Dendritic cell treated with granulocyte-macrophage colony-stimulating factor and Interleukin-4, amounts not matched to agents 40 ng/mL and 50 ng/mL, for 4 days (primary cell): ENCODE results near the gene MAN2A1.

Experiments used
- H3K27ac Mint-ChIP-seq: one replicate; pipeline ENCODE4 v1.8.0; 2022; ENCODE audit warnings: mild to moderate bottlenecking, mixed read lengths
- H3K27me3 Mint-ChIP-seq: one replicate; pipeline ENCODE4 v1.8.0; 2022; ENCODE audit warnings: mild to moderate bottlenecking, mixed read lengths
- H3K36me3 Mint-ChIP-seq: one replicate; pipeline ENCODE4 v1.8.0; 2022; ENCODE audit warnings: low read depth, mixed read lengths
- H3K4me1 Mint-ChIP-seq: one replicate; pipeline ENCODE4 v1.8.0; 2022; ENCODE audit warnings: low read depth, mixed read lengths
- H3K4me3 Mint-ChIP-seq: one replicate; pipeline ENCODE4 v1.8.0; 2022; ENCODE audit warnings: mild to moderate bottlenecking, moderate library complexity, mixed read lengths
- H3K9me3 Mint-ChIP-seq: one replicate; pipeline ENCODE4 v1.8.0; 2022; ENCODE audit warnings: mixed read lengths
- intact Hi-C: fragments of 100-400 bp; cut with micrococcal nuclease; formaldehyde crosslinking; loops from one replicate; pipeline ENCODE4 v1.15.0; 2022

Gene MAN2A1

GRCh38 chr5:109844148-109844547 lies 154.4 kb downstream of the MAN2A1 start:
- no peaks in the 10 kb centered on the region for H3K9me3 Mint-ChIP-seq
- no peaks in the 10 kb centered on the region for H3K4me1 Mint-ChIP-seq
- H3K36me3 Mint-ChIP-seq = peaks cover 66% of the 10 kb centered on the region
- no peak overlapping the region for H3K27ac Mint-ChIP-seq
- no peak overlapping the region for H3K4me3 Mint-ChIP-seq
- H3K27me3 Mint-ChIP-seq = no peaks in the 10 kb centered on the region
- intact Hi-C loops = no loop called here

GRCh38 chr5:109844695-109845094 lies 155.0 kb downstream of the MAN2A1 start:
- intact Hi-C loops = loop anchor here (5.0 kb wide), 1 partner anchor 147 kb away; no protein-coding TSS in a partner anchor
- no peak overlapping the region for H3K27ac Mint-ChIP-seq
- no peaks in the 10 kb centered on the region for H3K9me3 Mint-ChIP-seq
- H3K27me3 Mint-ChIP-seq = no peaks in the 10 kb centered on the region
- peaks cover 72% of the 10 kb centered on the region for H3K36me3 Mint-ChIP-seq
- no peaks in the 10 kb centered on the region for H3K4me1 Mint-ChIP-seq
- H3K4me3 Mint-ChIP-seq = no peak overlapping the region

GRCh38 chr5:109848130-109848529 lies 158.4 kb downstream of the MAN2A1 start:
- no peak overlapping the region for H3K4me3 Mint-ChIP-seq
- no peaks in the 10 kb centered on the region for H3K9me3 Mint-ChIP-seq
- H3K36me3 Mint-ChIP-seq = peaks cover 78% of the 10 kb centered on the region
- no peak overlapping the region for H3K27ac Mint-ChIP-seq
- intact Hi-C loops = loop anchor here (5.0 kb wide), 1 partner anchor 151 kb away; no protein-coding TSS in a partner anchor
- H3K27me3 Mint-ChIP-seq = no peaks in the 10 kb centered on the region
- H3K4me1 Mint-ChIP-seq = no peaks in the 10 kb centered on the region

DNA sequence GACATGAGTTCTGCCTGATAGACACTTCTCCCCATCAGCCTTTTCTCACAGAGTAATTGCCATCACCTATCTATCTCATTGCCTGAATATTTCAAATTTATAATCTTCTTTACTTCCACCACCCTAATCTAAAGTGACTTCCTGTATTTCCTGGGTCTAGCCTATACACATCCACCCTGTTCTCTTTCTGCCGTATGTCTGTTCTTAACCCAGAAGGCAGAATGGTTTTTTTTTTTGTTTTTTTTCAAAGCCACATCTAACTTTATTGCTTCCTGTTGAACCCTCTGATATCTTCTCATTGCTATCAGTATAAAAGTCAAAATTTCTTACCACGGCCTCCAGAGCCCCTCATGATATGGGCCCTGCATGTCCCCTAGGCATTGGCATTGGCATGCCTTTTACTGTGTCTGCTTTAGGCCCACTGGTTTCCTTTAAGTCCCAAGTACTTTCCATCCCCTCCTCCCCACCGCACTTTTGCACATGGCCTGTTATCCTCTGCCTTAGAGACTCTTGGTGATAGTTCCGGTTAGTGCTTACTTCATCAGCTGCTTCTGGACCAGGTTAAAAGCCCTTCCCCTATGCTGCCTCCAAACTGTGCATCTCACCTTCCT lies 159.9 kb downstream of the MAN2A1 start:
- no peak overlapping the region for H3K27ac Mint-ChIP-seq
- H3K9me3 Mint-ChIP-seq = no peaks in the 10 kb centered on the region
- no peaks in the 10 kb centered on the region for H3K4me1 Mint-ChIP-seq
- no peak overlapping the region for H3K4me3 Mint-ChIP-seq
- no peaks in the 10 kb centered on the region for H3K27me3 Mint-ChIP-seq
- peaks cover 84% of the 10 kb centered on the region for H3K36me3 Mint-ChIP-seq
- intact Hi-C loops = loop anchor here (5.0 kb wide), 1 partner anchor 152 kb away; no protein-coding TSS in a partner anchor

DNA sequence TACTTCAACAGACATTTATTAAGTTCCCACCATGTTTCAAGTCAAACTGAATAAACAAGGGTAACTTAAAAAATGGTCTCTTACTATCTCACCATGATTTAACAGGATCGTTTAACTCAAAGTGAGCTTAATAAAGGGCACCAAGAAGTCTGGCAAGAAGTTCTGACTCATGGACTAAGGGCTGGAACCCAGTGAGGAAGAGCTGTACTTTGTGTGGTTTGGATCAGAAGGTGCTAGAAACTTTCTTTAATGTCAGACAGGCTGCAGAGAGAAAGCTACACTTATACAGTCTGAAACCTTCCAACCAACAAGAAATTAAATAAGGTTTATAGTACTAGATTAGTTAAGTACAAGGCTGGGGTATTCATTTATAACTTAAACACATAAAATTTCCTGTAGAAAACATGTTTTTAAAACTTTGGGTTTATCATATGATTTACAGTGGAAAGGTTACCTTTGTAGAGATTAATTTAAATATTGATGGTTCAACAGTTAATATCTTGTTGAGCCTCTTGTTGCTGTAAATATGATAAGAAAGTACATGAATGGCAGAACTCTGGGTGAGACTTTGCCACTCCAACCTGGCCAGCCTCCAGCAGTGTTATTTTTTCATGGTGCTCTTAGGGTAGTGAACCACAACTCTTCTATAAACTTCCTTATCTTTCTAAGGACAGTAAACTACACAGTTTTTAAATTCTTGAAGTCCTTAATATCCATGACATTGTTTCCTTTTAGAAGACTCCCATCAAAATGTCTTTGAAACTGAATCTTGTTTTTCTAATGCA lies 162.8 kb downstream of the MAN2A1 start:
- Mint-ChIP-seq H3K27ac (no peak overlapping the region), H3K36me3 (peaks cover 90% of the 10 kb centered on the region), H3K9me3 (no peaks in the 10 kb centered on the region), H3K4me1 (no peaks in the 10 kb centered on the region), H3K27me3 (no peaks in the 10 kb centered on the region), H3K4me3 (no peak overlapping the region)
- intact Hi-C loops = no loop called here

- H3K36me3 Mint-ChIP-seq = peaks cover 87% of the 10 kb centered on the region
- intact Hi-C loops = no loop called here
Measured at GRCh38 chr5:109853377-109853776, 163.7 kb downstream of the MAN2A1 start.

GRCh38 chr5:109855056-109855455 lies 165.3 kb downstream of the MAN2A1 start:
- H3K36me3 Mint-ChIP-seq = peaks cover 86% of the 10 kb centered on the region
- intact Hi-C loops = no loop called here
- H3K9me3 Mint-ChIP-seq = no peaks in the 10 kb centered on the region
- H3K4me3 Mint-ChIP-seq = no peak overlapping the region
- H3K4me1 Mint-ChIP-seq = peaks cover 5% of the 10 kb centered on the region
- H3K27ac Mint-ChIP-seq = no peak overlapping the region
- no peaks in the 10 kb centered on the region for H3K27me3 Mint-ChIP-seq

More at GRCh38 chr5:109853377-109853776, 163.7 kb downstream of the MAN2A1 start:
- no peaks in the 10 kb centered on the region for H3K9me3 Mint-ChIP-seq
- no peaks in the 10 kb centered on the region for H3K27me3 Mint-ChIP-seq
- H3K4me3 Mint-ChIP-seq = no peak overlapping the region
- H3K27ac Mint-ChIP-seq = no peak overlapping the region
- H3K4me1 Mint-ChIP-seq = no peaks in the 10 kb centered on the region

GRCh38 chr5:109857405-109858031 lies 167.8 kb downstream of the MAN2A1 start:
- no peak overlapping the region for H3K27ac Mint-ChIP-seq
- intact Hi-C loops = no loop called here
- peaks cover 80% of the 10 kb centered on the region for H3K36me3 Mint-ChIP-seq
- no peaks in the 10 kb centered on the region for H3K9me3 Mint-ChIP-seq
- no peak overlapping the region for H3K4me3 Mint-ChIP-seq
- H3K27me3 Mint-ChIP-seq = no peaks in the 10 kb centered on the region
- peaks cover 5% of the 10 kb centered on the region for H3K4me1 Mint-ChIP-seq

DNA sequence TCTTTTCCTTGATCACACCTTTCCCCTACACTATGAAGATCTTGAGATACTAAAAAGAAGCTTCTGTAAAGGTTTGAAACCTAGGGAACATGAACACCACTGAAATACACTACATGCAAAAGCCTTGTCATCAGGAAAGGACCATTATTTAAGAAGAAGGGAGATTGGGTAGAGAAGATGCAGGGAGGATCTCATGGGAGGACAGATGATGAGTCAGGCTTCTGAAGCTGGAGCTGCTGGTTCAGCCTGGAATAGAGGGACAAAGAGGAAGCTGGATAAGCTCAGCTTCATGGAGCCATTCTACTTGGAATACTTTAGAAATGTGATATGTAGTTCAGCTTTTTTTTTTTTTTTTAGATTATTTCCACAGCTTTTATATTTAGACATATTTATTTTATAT lies 169.8 kb downstream of the MAN2A1 start:
- H3K4me1 Mint-ChIP-seq = peaks cover 5% of the 10 kb centered on the region
- H3K36me3 Mint-ChIP-seq = peaks cover 76% of the 10 kb centered on the region
- H3K4me3 Mint-ChIP-seq = no peak overlapping the region
- no peaks in the 10 kb centered on the region for H3K27me3 Mint-ChIP-seq
- H3K9me3 Mint-ChIP-seq = no peaks in the 10 kb centered on the region
- no peak overlapping the region for H3K27ac Mint-ChIP-seq
- intact Hi-C loops = no loop called here

GRCh38 chr5:109862301-109862700 lies 172.6 kb downstream of the MAN2A1 start:
- Mint-ChIP-seq H3K27me3 (no peaks in the 10 kb centered on the region), H3K36me3 (peaks cover 76% of the 10 kb centered on the region), H3K4me3 (no peak overlapping the region), H3K4me1 (peaks cover 5% of the 10 kb centered on the region), H3K9me3 (no peaks in the 10 kb centered on the region), H3K27ac (no peak overlapping the region)
- intact Hi-C loops = no loop called here

GRCh38 chr5:109863752-109864151 lies 174.0 kb downstream of the MAN2A1 start:
- intact Hi-C loops = no loop called here
- Mint-ChIP-seq H3K36me3 (peaks cover 77% of the 10 kb centered on the region), H3K9me3 (no peaks in the 10 kb centered on the region), H3K27me3 (no peaks in the 10 kb centered on the region), H3K4me3 (no peak overlapping the region), H3K4me1 (peaks cover 5% of the 10 kb centered on the region), H3K27ac (no peak overlapping the region)

- H3K27me3 Mint-ChIP-seq = no peaks in the 10 kb centered on the region
- no peaks in the 10 kb centered on the region for H3K9me3 Mint-ChIP-seq
- H3K36me3 Mint-ChIP-seq = peaks cover 68% of the 10 kb centered on the region
- no peaks in the 10 kb centered on the region for H3K4me1 Mint-ChIP-seq
- no peak overlapping the region for H3K4me3 Mint-ChIP-seq
- H3K27ac Mint-ChIP-seq = no peak overlapping the region
- intact Hi-C loops = no loop called here
Measured at GRCh38 chr5:109865637-109866036, 175.9 kb downstream of the MAN2A1 start.

- H3K27me3 Mint-ChIP-seq = no peaks in the 10 kb centered on the region
- H3K4me1 Mint-ChIP-seq = no peaks in the 10 kb centered on the region
- H3K9me3 Mint-ChIP-seq = no peaks in the 10 kb centered on the region
- no peak overlapping the region for H3K27ac Mint-ChIP-seq
- intact Hi-C loops = no loop called here
- peaks cover 68% of the 10 kb centered on the region for H3K36me3 Mint-ChIP-seq
- H3K4me3 Mint-ChIP-seq = no peak overlapping the region
Measured at GRCh38 chr5:109866051-109866450, 176.3 kb downstream of the MAN2A1 start.

DNA sequence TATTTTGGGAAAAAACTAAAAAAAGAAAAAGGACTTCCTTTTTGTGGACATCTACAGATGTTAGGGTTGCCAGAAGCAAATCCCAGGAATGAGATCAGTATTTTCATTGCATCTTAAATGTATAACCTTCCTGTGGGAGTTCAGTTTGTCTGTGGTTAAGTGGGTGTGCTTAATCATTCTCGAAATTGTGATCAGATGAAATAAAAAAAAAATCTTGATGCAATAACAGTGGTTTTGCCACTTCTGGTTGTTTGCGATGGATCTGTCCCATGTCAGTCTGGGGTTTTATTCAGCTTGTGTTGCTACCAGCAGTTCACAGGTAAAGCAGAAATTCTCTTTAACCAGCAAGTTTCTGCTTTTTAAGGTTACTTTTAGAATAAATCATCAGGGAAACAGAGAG lies 179.0 kb downstream of the MAN2A1 start:
- intact Hi-C loops = no loop called here
- Mint-ChIP-seq H3K27ac (no peak overlapping the region), H3K4me3 (no peak overlapping the region), H3K27me3 (no peaks in the 10 kb centered on the region), H3K9me3 (no peaks in the 10 kb centered on the region), H3K4me1 (no peaks in the 10 kb centered on the region), H3K36me3 (peaks cover 48% of the 10 kb centered on the region)
